DMS 273 (cell line): ENCODE measurements around the gene LETM1.
A peak's percentile ranks its signal among the peaks of the same experiment; 100 is the strongest.

ENCODE experiments used
- DNase-seq: peaks from one replicate; lab custom pipeline; 2025; ENCODE audit not compliant: unreplicated experiment; lab: John Stamatoyannopoulos, UW

LETM1 gene

DNA sequence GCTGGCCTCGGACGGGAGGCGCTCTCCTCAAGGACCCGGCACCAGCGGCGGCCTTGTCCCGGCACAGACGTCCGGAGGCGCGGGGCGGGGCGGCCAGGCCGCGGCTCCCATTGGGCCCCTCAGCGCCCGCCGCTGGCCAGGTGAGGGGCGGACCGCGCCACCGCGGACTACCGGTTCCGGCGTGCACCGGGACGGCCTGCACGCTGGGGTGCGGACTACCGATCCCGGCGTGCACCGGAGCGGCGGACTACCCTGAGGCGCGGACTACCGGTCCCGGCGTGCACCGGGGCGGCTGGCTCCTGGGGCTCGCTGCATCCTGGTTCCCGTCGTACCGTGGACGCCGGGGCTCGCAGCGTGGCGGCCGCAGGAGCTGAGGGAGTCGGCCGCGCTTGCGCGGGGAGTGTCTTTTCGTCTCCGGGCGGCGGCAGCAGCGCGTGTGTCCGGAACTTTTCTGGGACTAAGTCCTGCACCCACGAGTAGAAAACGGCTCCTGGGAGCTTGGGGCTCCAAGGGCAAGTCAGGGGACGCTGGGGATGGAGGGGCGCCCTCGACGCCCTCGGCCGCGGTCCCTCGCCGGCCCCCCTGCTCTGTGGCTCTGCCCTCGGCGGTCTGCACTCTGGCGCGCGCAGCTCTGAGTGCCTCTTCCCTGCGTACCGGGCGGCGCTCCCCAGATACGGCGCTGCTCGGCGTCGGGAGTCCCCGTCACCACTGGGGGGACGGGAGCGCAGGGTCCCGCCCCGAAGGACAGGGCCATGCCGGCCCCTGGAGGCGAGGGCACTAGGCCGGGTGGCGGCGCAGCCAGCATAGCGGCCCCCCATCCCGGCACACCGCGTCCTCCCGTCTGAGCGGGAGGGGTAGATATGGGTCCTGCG is at the start of gene LETM1:
TSS of gene LETM1 (minus strand) at position 86 of the 872 bp plus-strand sequence. CDS start 206 bp downstream, outside the sequence.
- DNase-seq = peak; percentile 94

DNA sequence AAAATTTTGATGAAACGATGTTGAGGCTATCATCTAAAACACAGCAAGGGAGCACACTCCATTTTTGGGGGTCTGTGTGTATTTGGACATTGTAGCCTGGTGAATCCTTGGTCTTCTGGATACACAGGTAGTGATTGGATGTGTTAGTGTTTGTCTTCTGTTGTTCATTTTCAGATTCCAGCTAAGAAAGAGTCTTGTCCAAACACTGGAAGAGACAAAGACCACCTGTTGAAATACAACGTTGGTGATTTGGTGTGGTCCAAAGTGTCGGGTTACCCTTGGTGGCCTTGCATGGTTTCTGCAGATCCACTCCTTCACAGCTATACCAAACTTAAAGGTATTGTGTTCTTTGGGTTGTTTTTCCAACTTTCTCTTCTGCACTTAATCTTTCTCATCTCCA is 48.1 kb upstream of the LETM1 start:
- no peak for DNase-seq

DNA sequence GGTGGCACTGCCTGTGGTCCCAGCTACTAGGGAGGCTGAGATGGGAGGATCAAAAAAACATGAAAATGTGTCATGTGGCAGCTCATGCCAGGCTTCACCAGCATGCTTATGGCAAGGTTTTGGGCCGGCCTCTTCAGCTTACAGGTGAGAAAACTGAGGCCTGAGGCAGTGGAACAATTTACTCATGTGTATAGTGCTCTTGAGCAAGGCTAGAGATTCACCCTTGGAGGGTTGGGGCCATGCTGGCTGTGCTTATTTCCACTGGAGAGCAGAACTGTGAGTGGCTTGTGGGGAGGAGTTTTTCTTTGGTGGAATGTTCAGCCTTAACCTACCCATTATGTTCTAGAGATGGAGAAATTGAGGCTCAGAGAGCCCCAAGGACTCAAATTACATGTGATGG is 47.1 kb upstream of the LETM1 start:
- DNase-seq = no peak

DNA sequence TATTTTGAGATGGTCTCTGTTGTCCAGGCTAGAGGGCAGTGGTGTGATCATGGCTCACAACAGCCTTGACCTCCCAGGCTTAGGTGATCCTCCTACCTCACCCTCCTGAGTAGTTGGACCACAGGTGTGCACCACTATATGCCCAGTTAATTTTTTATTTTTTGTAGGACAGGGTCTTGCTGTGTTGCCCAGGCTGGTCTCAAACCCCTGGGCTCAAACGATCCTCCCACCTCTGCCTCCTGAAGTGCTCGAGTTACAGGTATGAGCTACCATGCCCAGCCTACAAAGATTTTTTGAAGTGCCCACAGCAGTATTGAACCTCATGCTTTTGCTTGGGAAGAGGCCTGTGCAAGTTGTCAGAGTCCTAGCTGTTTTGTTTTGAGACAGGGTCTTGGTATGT is 46.3 kb upstream of the LETM1 start:
- no peak for DNase-seq

DNA sequence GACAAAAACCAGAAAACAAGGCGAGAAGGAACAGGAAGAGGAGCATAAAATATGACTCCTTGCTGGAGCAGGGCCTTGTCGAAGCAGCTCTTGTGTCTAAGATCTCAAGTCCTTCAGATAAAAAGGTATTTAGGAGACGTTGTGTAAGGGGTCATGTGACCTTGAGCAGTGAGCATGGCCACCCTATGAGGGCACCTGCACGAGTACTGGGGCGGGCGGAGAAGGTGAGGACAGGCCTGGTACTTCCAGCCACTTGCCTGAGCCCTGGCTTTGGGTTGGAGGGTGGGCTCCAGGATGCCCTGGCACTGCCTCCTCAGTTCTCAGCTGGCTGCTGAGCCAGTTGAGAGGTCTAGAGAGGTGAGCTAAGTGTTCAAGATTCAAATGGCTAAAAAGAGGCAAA is 45.2 kb upstream of the LETM1 start:
- DNase-seq = no peak

DNA sequence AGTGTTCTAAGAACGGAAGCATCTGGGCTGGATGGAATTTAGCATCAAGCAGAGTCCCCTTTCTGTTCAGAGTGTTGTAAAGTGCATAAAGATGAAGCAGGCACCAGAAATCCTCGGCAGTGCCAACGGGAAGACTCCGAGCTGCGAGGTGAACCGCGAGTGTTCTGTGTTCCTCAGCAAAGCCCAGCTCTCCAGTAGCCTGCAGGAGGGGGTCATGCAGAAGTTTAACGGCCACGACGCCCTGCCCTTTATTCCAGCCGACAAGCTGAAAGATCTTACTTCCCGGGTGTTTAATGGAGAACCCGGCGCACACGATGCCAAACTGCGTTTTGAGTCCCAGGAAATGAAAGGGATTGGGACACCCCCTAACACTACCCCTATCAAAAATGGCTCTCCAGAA is 44.7 kb upstream of the LETM1 start:
- DNase-seq = no peak

DNA sequence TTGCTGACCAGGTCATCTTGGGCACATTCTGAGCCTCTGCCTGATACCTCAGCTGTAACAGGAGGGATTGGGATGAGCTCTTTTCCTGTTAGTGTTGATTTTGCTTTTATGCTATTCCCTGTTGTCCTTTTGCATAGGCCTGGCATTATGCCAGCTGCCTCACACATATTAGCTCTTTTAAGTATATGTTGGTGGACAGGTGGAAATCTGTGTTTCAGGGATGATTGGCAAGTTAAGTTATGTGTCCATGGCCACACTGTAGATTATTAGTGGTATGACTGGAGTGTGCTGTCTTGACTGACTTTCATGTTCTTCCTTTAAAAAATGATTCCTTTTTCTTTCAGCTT is 44.1 kb upstream of the LETM1 start:
- no peak for DNase-seq

DNA sequence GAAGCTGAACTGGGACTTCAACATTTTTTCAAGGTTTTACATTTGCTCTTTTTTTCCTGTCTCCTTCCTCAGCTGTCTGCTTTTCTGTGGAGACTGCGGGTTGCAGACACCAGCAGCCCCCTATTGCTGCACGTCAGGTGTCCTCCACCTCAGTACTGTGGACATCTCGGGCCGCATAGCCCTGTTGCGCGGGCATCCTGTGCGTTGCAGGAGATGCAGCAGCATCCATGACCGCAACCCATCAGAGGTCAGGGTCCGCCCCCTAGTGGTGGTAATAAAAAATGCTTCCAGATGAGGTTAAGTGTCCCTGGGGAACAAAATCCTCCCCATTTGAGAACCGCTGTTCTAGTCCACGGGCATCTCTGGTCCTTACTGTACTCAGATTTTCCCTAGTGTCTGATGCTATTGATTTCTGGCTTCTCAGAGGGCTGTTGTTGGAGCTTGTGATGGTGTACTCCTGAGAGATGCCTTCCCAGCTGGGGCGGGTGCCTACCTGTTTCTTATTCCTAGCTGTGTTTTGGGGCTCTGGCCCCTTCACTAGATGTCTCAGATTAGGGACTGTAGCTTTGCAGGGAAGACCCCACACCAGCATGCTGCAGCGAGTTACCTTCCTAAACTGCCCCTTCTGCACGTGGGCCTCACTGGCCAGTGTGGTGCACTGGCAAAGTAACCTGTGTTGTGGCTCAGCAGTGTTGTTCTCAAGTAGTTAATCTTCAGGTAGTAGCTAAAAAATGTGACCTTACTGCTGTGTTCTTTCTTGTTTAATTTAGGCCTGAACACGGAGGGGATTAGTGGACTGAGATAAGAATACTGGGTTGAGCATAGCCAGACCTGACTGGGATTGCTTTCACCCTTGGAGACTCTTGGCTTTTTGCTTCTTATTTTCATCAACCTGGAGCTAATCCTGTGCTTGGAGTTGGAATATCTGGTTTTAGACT is 43.5 kb upstream of the LETM1 start:
- DNase-seq = peak; percentile 80

DNA sequence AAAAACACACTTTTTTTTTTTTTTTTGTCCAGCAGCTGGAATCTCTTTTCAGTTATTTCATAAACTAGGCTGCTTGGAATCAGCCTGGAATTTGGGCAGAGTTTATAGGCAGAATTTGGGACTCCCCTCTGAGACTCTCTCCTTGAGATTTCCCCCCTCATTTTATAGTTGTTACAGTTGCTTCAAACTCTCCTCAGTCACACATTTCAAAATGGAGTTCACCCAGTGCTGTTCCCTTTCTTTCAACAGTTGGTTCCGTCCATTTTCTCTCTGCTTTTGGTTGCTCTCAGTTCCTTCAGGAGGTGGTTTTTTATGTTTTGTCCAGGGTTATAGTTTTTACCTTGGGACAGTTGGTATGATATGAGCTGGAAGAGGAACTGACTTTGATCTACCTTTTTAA is 42.7 kb upstream of the LETM1 start:
- peak; percentile 33 for DNase-seq

DNA sequence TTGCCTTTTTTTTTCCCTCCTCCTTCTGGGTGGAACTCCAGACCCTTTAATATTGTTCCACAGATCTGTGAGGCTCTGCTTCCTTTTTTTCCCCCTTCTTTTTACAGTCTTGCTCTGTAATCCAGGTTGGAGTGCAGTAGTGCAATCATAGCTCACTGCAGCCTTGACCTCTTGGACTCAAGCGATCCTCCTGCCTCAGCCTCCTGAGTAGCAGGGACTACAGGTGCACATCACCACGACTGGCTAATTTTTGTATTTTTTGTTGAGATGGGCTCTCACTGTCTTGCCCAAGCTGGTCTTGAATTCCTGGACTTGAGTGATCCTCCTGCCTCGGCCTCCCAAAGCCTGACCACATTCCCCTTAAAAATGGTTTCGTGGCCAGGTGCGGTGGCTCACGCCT is 42.1 kb upstream of the LETM1 start:
- no peak for DNase-seq

DNA sequence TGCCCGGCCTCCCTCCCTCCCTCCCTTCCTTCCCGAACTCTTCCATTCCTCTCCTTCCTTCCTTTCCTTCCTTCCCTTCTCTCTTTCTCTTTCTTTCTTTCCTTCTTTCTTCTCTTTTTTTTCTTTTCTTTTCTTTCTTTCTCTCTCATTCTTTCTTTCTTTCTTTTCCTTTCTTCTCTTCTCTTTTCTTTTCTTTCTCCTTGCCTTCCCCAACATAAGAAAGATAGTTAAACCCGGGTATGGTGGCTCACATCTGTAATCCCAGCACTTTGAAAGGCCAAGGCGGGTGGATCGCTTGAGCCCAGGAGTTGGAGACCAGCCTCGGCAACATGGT is 40.7 kb upstream of the LETM1 start:
- DNase-seq = no peak

DNA sequence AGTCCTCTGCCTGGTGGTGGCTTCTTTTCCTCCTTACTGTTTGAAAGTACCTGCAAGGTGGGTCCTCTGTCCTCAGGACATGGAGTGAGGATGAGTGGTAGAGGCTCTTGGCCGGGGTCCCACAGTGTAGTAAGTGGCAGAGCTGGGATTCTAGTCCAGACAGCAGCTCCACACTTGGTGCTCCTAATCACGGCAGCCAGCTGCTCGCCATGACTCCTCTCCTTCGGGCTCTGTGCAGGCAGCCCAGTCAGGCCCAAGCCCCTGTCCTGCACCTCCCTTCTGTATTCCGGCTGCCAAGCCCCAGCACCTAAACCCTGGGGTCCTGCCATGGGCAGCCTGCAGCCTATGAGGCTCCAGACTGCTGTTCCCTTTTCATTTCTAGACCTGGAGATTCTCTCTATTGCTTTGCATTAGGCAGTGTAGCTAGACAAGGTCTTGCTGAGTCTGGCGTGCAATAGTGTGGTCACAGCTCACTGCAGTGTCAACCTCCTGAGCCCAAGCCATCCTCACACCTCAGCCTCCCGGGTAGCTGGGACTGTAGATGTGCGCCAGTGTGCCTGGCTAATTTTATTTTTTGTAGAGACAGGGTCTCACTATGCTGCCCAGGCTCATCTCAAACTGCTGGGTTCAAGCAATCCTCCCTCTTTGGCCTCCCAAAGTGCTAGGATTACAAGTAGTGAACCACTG is 40.2 kb upstream of the LETM1 start:
- no peak for DNase-seq

DNA sequence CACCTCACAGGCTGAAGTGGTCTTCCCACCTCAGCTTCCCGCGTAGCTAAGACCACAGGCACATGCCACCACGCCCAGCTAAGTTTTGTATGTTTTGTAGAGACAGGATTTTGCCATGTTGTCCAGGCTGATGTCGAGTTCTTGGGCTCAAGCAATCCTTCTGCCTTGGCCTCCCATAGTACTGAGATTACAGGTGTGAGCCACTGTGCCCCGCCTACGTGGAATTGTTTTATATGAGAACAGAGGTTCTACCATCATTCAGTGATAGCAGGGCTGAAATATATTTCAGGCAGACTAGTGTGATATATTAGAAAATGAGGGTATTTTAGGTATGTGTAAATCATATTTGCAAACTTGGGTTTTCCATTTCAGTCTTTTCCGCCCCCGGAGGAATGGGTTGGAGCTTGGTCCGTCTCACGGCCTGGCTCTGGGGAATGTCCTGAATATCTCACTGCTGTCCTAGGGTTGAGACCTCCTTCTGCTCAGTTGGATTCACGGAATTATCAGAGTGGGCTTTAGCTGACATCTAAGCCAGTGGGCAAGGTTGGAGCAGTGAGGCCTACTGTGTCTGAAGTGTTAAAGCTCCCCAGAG is 35.1 kb upstream of the LETM1 start:
- no peak for DNase-seq

DNA sequence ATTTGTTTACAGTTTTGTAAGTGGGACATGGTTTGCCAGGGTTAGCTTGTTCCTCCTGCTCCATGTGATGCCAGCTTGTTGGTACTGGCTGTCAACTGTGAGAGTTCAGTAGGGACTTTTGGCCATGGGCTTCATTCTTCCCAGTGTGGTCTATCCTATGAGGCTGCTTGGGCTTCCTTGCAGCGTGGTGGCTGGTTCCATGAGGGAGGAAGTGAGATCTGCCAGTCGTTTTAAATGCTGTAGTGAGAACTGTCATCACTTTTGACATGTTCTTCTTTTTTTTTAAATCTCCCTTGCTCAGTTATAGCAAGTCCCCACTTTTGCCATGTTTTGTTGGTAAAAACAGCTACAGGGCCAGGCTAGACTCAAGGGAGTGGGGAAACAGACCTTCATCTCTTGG is 31.1 kb upstream of the LETM1 start:
- DNase-seq = no peak

DNA sequence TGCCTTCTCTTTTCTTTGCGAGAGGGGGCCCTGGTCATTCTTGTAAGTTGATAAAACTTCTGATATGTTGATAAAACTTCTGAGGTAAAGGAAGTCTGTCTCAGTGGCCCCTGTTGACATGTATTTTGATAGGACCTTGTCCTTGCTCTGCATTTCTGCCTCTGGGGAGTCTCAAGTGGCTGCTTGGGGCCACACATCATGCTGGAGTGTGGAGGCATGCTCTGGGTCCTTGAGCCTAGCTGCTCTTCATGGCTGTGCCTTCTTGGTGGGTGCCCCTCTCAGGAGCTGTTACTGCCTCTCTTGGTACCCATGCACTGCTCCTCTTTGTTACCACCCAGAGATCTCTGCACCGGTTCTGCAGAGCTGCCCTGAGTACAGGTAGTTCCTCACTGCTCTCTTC is 29.5 kb upstream of the LETM1 start:
- no peak for DNase-seq

DNA sequence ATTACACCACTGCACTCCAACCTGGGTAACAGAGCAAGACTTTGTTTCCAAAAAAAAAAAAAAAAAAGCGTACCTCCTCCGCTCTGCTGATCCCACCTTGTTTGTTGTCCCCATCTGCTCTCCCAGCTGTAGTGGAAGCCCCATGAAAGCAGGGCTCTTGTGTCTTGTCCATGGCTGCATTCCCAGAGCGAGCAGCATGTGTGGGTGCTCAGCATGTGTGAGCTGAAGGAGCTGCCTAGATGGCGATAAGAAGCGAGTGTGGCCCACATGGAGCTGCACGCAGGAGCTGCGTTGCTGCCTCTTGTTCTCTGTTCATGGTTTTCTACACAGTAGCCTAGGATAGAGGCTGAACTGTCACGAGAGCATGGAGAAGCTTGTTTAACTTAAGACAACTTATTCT is 27.6 kb upstream of the LETM1 start:
- DNase-seq = peak; percentile 43

DNA sequence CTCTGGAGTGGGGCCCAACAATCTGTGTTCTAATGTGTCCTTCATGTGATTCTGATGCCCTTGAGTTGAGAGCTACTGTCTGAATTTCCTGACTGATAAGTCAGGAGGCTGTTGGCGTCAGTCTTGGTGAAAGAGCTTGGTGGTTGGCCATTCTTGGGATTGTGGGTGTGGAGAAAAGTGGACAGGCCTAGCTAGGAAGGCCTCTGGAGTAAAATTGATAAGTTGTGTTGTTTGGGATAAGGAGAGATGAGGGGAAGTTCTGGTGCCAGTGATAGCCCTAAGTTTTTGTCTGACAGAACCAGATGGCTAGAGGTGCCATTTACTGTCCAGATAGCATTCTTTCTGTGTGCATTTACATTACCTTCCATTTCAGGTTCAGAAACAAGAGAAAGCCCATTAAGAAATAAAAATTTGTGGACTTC is 26.9 kb upstream of the LETM1 start:
- no peak for DNase-seq

DNA sequence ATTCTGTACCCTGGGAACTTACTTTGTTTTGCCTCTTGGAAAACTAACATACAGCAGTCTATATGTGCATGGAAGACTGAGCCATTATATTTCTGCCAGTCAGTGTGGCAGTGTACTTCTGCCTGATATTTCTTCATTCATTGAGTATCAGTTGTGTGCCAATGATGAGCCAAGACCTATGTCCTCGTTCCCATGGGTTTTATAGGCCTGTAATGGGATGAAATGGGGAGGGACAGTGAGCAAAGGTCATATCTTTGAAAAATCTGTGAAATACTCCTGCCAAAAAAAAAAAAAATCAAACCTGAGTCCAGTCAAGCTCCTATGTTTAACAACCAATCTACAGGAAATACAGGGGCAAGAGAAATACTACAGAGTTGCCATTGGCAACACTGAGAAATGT is 24.4 kb upstream of the LETM1 start:
- DNase-seq = no peak

DNA sequence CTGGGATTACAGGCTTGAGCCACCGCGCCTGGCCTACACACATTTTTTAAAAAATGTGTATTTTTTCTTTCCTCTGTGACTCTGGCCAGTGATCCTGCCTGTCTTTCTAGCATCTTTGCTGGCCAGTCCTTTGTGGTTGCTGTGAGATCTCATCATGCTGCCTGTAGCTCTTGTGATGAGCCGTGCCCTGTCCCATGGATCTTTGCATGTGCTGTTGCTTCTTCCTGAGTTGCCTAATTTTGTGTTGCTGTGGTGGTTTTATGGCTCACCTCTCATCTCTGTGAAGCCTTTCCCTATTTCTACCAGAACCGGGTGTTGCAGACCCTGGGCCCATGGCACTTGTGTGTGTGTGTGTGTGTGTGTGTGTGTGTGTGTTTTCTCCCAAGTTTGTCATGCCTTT is 23.5 kb upstream of the LETM1 start:
- no peak for DNase-seq

DNA sequence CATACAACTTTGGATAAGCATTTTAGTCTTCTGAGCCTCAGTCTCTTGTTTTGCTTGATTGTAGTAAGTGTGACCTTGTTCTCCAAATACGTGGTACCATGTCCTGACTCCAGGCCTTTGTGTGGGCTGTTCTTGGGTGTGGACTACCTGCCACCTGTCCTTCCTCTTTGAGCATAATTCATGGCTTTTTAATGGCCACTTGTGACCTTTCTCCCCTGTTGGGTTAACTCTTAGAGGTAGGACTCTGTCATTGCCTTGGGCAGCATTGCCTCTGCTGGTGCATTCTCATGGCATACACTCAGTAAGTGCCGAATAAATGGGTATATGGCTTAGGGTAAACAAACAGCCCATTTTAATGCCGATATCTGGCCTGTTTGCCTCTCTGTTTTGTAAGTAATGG is 18.2 kb upstream of the LETM1 start:
- DNase-seq = no peak

DNA sequence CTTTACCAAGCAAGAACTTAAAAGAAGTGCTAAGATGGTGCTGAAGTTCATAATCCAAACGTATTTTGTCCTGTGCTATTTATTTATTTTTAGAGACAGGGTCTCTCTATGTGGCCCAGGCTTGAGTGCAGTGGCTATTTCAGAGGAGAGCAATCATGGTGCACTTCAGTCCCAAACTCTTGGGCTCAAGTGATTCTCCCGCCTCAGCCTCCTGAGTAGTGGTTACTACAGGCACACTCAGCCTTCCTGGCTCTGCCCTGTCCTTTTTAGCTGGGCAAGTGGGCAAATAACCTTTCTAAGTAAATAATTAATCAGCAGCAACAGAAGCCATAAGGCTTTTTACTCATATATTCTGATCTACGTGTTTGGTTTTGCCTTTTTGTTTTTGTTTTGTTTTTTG is 17.8 kb upstream of the LETM1 start:
- no peak for DNase-seq
